ENCODE results near the gene FNDC4. TPM values are rescaled to one million over a fixed set of nuclear protein-coding genes. Genes with fewer than 3 reads are reported as not detected.

Gene FNDC4
- total RNA-seq, 2 experiments from 2014 or later = not detected

DNA sequence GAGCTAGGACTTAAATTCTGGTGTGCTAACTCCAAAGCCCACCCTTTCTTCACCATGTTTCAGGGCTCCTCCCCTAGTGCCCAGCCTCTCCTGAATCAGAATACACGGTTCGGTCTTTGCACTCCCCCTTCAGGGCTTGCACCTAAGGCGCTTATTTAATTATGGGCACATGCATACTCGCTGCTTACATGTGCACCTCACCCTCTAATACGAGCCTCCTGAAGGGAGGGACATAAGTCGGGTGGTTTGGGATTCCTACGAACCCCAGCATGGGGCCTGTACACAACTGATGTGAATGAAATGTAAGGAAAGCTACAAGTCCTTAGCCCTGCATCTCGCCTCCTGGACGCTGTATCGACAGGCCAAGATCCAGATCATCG, 5.9 kb downstream of the FNDC4 start:
- Mint-ChIP-seq H3K9me3 (no peaks in the 10 kb centered on the region), H3K4me1 (ENCODE audit: low read depth) (peaks cover 20% of the 10 kb centered on the region), H3K36me3 (ENCODE audit: low read depth) (no peaks in the 10 kb centered on the region), H3K27ac (no peak overlapping the region), H3K27me3 (ENCODE audit: low read depth) (peaks cover 6% of the 10 kb centered on the region), H3K4me3 (peak overlapping the region; percentile 87)
- DNase-seq = no peak
- CTCF ChIA-PET = interaction anchor here (1.9 kb wide), 1 partner anchor 194 kb away, joined by 6 read pairs; no protein-coding TSS in a partner anchor
- intact Hi-C loops (cut with micrococcal nuclease) = loop anchor here (1.0 kb wide), 14 partner anchors 59 to 903 kb away; partner anchors contain the start of genes CCDC121, EIF2B4, FOSL2 and GPN1

DNA sequence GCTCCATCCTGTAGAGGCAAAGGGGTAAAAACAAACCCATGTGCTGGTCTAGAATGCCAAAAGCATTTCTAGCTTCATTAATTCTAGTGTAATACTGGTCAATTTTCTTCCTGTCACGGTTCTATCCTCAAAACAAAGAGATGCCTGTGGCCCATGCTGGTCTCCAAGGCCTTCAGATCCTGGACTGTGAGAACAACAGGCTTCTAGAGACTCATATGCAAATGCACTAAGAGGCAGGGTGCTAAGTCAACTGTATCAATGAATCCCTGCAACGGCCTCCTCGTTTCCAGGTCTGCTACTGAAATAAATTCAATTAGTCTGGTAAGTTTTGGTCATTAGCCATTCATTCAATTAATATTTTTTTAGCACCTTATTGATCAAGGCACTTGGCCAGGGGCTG, 9.5 kb downstream of the FNDC4 start:
- Mint-ChIP-seq H3K36me3 (ENCODE audit: low read depth) (no peaks in the 10 kb centered on the region), H3K4me1 (ENCODE audit: low read depth) (peaks cover 13% of the 10 kb centered on the region), H3K4me3 (no peak overlapping the region), H3K27me3 (ENCODE audit: low read depth) (no peaks in the 10 kb centered on the region), H3K9me3 (no peaks in the 10 kb centered on the region), H3K27ac (no peak overlapping the region)
- no peak for DNase-seq
- intact Hi-C loops (cut with micrococcal nuclease) = no loop called here
- CTCF ChIA-PET = no interaction called here

DNA sequence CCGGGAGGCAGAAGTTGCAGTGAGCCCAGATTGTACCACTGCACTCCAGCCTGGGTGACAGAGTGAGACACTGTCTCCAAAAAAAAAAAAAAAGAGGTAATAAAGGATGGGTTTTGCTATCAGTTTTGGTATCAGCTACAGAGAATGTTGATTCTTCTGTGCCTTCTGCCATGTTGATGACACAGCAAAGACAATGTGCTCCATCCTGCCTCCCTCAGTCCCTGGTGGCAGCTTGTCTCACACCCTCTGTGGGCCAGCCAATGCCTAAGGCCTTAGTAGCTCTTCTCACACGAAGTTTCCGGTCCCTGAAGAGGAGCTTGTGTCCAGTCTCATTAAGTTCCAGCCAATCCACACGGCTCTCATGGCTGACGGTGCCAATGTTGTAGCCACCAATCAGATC, 23.0 kb downstream of the FNDC4 start:
- Mint-ChIP-seq H3K36me3 (ENCODE audit: low read depth) (peaks cover 5% of the 10 kb centered on the region), H3K4me1 (ENCODE audit: low read depth) (no peaks in the 10 kb centered on the region), H3K27me3 (ENCODE audit: low read depth) (no peaks in the 10 kb centered on the region), H3K27ac (no peak overlapping the region), H3K4me3 (no peak overlapping the region), H3K9me3 (no peaks in the 10 kb centered on the region)
- intact Hi-C loops (cut with micrococcal nuclease) = no loop called here
- DNase-seq = no peak
- CTCF ChIA-PET = interaction anchor here (1.1 kb wide), 1 partner anchor 41 kb away, joined by 3 read pairs; no protein-coding TSS in a partner anchor

DNA sequence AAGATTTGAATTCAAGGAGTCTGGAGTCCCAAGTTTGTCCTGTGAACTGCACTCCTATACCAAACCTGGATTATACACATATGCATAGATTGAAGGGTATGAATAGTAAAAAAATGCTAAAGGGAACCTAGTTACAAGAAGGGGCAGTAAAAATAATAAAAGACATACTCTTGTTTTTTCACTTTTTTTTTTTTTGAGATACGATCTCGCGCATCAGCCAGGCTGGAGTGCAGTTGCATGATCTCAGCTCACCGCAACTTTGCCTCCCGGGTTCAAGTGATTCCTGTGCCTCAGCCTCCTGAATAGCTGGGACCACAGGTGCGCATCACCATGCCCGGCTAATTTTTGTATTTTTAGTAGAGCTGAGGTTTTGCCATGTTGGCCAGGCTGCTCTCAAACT, 30.6 kb downstream of the FNDC4 start:
- CTCF ChIA-PET = no interaction called here
- Mint-ChIP-seq H3K27me3 (ENCODE audit: low read depth) (no peaks in the 10 kb centered on the region), H3K27ac (no peak overlapping the region), H3K4me3 (no peak overlapping the region), H3K4me1 (ENCODE audit: low read depth) (no peaks in the 10 kb centered on the region), H3K36me3 (ENCODE audit: low read depth) (peaks cover 2% of the 10 kb centered on the region), H3K9me3 (no peaks in the 10 kb centered on the region)
- intact Hi-C loops (cut with micrococcal nuclease) = no loop called here
- DNase-seq = no peak

DNA sequence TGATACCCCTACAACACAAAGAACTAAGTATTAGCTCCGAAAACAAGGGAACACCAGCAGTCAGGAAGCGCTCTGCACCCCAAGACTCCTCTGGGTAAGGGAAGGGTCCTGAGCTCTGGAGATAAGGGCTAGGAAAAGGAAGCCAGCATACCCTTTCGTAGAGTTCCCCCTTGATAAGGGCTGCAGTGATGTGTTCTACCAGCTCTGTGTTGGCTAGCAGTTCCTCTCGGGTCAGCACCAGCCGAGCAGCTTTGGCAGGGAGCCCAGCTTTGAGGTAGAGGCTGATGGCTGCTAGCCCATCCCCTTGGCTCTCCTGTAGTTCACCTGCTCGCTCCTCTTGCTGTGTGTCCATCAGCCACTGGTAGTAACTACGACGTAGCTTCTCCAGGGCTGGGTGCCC, 33.9 kb downstream of the FNDC4 start:
- no peak for DNase-seq
- intact Hi-C loops (cut with micrococcal nuclease) = no loop called here
- H3K27me3 Mint-ChIP-seq (ENCODE audit: low read depth) = no peaks in the 10 kb centered on the region
- H3K9me3 Mint-ChIP-seq = no peaks in the 10 kb centered on the region
- H3K36me3 Mint-ChIP-seq (ENCODE audit: low read depth) = peaks cover 2% of the 10 kb centered on the region
- CTCF ChIA-PET = interaction anchor here (0.6 kb wide), 1 partner anchor 42 kb away, joined by 3 read pairs; no protein-coding TSS in a partner anchor
- no peak overlapping the region for H3K4me3 Mint-ChIP-seq
- H3K4me1 Mint-ChIP-seq (ENCODE audit: low read depth) = no peaks in the 10 kb centered on the region
- H3K27ac Mint-ChIP-seq = no peak overlapping the region

DNA sequence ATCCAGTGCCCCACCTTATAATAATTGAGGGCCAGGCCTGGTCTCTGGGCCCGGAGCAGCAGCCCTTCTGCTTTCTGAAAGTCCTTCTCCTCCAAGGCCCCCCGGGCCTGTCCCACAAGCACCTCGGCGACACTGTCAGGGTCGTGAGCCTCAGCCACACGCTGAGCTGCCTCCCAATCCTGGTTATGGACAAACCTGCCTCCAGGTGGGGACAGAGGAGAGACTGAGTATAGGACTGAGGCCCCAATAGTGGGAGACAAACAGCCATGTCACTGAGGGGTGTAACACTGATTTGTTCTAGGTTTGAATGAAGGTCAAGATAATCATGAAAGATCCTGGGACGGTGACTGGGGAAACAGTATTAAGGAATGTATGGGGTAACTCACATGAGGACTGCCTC, 41.0 kb downstream of the FNDC4 start:
- DNase-seq = no peak
- Mint-ChIP-seq H3K4me3 (no peak overlapping the region), H3K4me1 (ENCODE audit: low read depth) (peaks cover 3% of the 10 kb centered on the region), H3K27ac (no peak overlapping the region), H3K27me3 (ENCODE audit: low read depth) (no peaks in the 10 kb centered on the region), H3K36me3 (ENCODE audit: low read depth) (peaks cover 2% of the 10 kb centered on the region), H3K9me3 (no peaks in the 10 kb centered on the region)
- CTCF ChIA-PET = interaction anchor here (1.7 kb wide), 1 partner anchor 229 kb away, joined by 5 read pairs; no protein-coding TSS in a partner anchor
- intact Hi-C loops (cut with micrococcal nuclease) = no loop called here

DNA sequence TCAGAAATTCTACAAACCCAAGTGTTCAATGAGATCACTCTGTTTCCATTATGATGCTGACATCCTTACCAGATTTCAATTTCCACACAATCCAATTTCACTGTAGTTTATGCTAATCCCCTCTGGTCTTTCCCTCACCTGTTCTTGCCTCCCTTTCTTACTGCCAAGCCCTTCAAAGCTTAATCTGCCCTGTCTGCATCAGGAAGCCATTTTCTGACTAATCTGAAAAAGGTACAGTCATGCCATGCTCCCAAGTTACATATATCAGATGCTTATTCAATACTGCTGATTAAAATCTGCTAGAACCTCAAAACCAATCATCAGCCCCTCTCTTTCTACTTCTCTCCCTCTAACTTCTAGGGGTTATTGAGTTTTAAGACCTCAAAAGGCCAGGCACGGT, 43.9 kb downstream of the FNDC4 start:
- DNase-seq = no peak
- CTCF ChIA-PET = no interaction called here
- Mint-ChIP-seq H3K36me3 (ENCODE audit: low read depth) (peaks cover 4% of the 10 kb centered on the region), H3K9me3 (no peaks in the 10 kb centered on the region), H3K27me3 (ENCODE audit: low read depth) (no peaks in the 10 kb centered on the region), H3K4me1 (ENCODE audit: low read depth) (peaks cover 6% of the 10 kb centered on the region), H3K4me3 (no peak overlapping the region), H3K27ac (no peak overlapping the region)
- intact Hi-C loops (cut with micrococcal nuclease) = no loop called here

DNA sequence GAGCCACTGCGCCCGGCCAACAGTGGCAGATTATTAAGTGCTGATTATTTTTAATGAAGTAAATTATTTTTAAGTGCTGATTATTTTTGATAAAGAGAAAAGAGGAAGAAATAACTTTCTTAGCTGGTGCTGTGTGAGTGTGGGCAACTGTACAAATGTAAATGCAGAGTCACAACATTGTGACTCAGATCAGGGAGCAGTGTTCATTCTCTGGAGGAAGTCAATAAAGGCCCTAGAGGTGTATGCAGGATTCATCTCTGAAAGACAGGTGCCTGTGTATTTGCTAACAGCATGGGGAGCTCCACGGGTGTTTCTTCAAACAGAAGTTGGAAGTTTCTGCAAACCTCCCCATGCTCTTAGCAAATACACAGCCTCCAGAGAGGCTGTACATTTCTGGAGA, 46.6 kb downstream of the FNDC4 start:
- no peaks in the 10 kb centered on the region for H3K27me3 Mint-ChIP-seq (ENCODE audit: low read depth)
- peaks cover 5% of the 10 kb centered on the region for H3K36me3 Mint-ChIP-seq (ENCODE audit: low read depth)
- no peaks in the 10 kb centered on the region for H3K9me3 Mint-ChIP-seq
- no peak for DNase-seq
- H3K4me1 Mint-ChIP-seq (ENCODE audit: low read depth) = peaks cover 11% of the 10 kb centered on the region
- no peak overlapping the region for H3K27ac Mint-ChIP-seq
- H3K4me3 Mint-ChIP-seq = no peak overlapping the region
- intact Hi-C loops (cut with micrococcal nuclease) = no loop called here
- CTCF ChIA-PET = interaction anchor here (1.1 to 2.6 kb wide), 3 partner anchors 18 to 144 kb away, joined by 3 to 8 read pairs (median 3); no protein-coding TSS in a partner anchor

DNA sequence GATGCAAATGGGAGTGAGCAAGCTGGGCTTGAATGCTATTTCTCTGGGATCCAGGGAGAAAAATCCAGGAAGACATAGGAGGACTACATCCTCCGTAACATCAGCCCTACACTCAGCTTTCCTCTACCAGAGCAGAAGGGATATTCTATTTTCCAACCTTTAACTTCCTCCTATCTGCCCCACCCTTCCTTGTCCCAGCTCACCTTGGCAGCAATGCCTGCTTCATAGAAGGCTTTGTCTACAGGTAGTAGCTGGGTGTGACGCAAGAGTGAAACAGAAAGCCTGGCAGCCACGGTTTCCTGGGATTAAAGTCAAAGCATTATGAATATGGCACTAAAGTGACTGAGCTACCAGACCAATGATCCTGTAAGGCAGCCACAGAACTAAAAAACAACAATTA, 48.9 kb downstream of the FNDC4 start:
- CTCF ChIA-PET = interaction anchor here (1.8 kb wide), 1 partner anchor 237 kb away, joined by 12 read pairs; no protein-coding TSS in a partner anchor
- intact Hi-C loops (cut with micrococcal nuclease) = no loop called here
- Mint-ChIP-seq H3K36me3 (ENCODE audit: low read depth) (peaks cover 15% of the 10 kb centered on the region), H3K4me3 (no peak overlapping the region), H3K9me3 (no peaks in the 10 kb centered on the region), H3K27me3 (ENCODE audit: low read depth) (no peaks in the 10 kb centered on the region), H3K27ac (peak overlapping the region; percentile 47), H3K4me1 (ENCODE audit: low read depth) (peaks cover 9% of the 10 kb centered on the region)
- DNase-seq = peak; percentile 55

DNA sequence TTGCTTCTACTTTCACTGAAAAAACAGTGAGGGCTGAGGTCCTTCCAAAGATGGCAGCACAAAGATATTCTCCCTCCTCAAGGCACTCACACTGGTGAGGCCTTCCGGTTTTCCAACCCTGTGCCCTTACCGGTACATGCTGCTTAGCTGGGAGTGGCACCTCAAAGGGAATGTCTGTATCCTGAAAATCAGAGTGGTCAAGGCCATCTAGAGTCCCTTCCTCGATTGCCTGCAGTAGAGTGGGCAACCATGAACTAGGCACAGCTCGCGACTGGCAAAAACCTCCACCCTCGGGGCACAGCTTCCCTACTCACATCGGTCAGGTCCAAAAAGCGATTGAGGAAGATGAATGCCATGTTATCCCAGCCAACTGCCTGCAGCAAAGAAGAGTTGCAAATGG, 49.4 kb downstream of the FNDC4 start:
- H3K27ac Mint-ChIP-seq = no peak overlapping the region
- peaks cover 18% of the 10 kb centered on the region for H3K36me3 Mint-ChIP-seq (ENCODE audit: low read depth)
- CTCF ChIA-PET = interaction anchor here (1.8 kb wide), 1 partner anchor 238 kb away, joined by 12 read pairs; no protein-coding TSS in a partner anchor
- H3K9me3 Mint-ChIP-seq = no peaks in the 10 kb centered on the region
- intact Hi-C loops (cut with micrococcal nuclease) = no loop called here
- no peak for DNase-seq
- H3K4me1 Mint-ChIP-seq (ENCODE audit: low read depth) = peaks cover 8% of the 10 kb centered on the region
- no peak overlapping the region for H3K4me3 Mint-ChIP-seq
- no peaks in the 10 kb centered on the region for H3K27me3 Mint-ChIP-seq (ENCODE audit: low read depth)

DNA sequence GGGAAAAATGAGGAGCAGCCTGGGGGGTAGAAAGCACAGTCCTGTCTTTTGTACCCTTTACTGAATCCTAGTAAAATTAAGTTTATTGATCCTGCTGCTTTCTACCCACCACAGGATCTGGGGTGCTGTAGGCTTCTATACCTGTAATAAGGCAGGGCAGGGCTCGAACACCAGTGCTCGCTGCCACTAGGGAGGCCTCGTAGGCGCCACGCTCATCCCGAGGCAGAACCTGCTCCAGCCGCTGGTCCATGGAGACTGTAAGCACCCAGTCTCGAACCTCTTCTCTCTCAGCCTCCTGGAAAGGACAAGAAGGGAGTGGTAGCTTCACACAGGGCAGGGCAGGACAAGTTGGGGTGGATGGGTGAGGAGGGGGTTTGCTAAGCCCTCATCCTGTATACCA, 49.8 kb downstream of the FNDC4 start:
- intact Hi-C loops (cut with micrococcal nuclease) = no loop called here
- no peak overlapping the region for H3K27ac Mint-ChIP-seq
- H3K9me3 Mint-ChIP-seq = no peaks in the 10 kb centered on the region
- no peak overlapping the region for H3K4me3 Mint-ChIP-seq
- CTCF ChIA-PET = interaction anchor here (1.8 kb wide), 1 partner anchor 238 kb away, joined by 12 read pairs; no protein-coding TSS in a partner anchor
- DNase-seq = no peak
- H3K4me1 Mint-ChIP-seq (ENCODE audit: low read depth) = peaks cover 8% of the 10 kb centered on the region
- H3K36me3 Mint-ChIP-seq (ENCODE audit: low read depth) = peaks cover 23% of the 10 kb centered on the region
- no peaks in the 10 kb centered on the region for H3K27me3 Mint-ChIP-seq (ENCODE audit: low read depth)

DNA sequence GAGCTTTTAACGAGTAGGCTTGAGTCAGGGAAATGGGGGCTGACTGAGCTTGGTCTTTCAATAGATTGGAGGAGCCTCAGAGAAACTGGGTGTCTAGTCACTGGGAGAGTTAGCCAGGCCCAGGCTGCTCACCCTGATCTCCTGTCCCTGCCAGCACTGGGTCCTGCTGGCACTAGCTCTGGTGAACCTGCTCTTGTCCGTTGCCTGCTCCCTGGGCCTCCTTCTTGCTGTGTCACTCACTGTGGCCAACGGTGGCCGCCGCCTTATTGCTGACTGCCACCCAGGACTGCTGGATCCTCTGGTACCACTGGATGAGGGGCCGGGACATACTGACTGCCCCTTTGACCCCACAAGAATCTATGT, 52.1 kb downstream of the FNDC4 start:
- no peaks in the 10 kb centered on the region for H3K27me3 Mint-ChIP-seq (ENCODE audit: low read depth)
- CTCF ChIA-PET = no interaction called here
- intact Hi-C loops (cut with micrococcal nuclease) = no loop called here
- H3K36me3 Mint-ChIP-seq (ENCODE audit: low read depth) = peaks cover 28% of the 10 kb centered on the region
- H3K9me3 Mint-ChIP-seq = no peaks in the 10 kb centered on the region
- no peak overlapping the region for H3K27ac Mint-ChIP-seq
- no peak overlapping the region for H3K4me3 Mint-ChIP-seq
- DNase-seq = no peak
- H3K4me1 Mint-ChIP-seq (ENCODE audit: low read depth) = peaks cover 8% of the 10 kb centered on the region

All from activated naive CD4-positive, alpha-beta T cell treated with anti-CD3 and anti-CD28 coated beads for 36 hours (primary cell).